Measurements from ENCODE around the gene NOS1AP. TPM values are rescaled to one million over a fixed set of nuclear protein-coding genes. Genes with fewer than 3 reads are reported as not detected.
"Not testable (repeated sequence)": the region's sequence is repeated elsewhere in the genome, so short reads cannot be mapped to it uniquely, and the experiment has no call there.

NOS1AP gene
- total and polyA plus RNA-seq, 2 experiments from 2014 or later = 5.8 to 6.6 TPM

- H3K4me3 ChIP-seq = no peak overlapping the region
- Mint-ChIP-seq H3K27me3 (ENCODE audit: insufficient read depth, low read depth, poor library complexity) (peaks cover 5% of the 10 kb centered on the region), H3K36me3 (ENCODE audit: low read depth) (peaks cover 6% of the 10 kb centered on the region; the same call in 2 of the 3 replicates), H3K4me3 (no peak overlapping the region), H3K27ac (no peak overlapping the region), H3K9me3 (no peaks in the 10 kb centered on the region), H3K4me1 (peaks cover 75% of the 10 kb centered on the region)
- H4K20me1 ChIP-seq (replicated peaks; ENCODE audit: insufficient read depth) = 0 out of 2 replicates have a peak, but pooled peaks cover 3% of the 10 kb centered on the region
- ATAC-seq = no peak
- 0 out of 2 replicates have a peak, but pooled peaks cover 8% of the 10 kb centered on the region for H3K9me2 ChIP-seq (ENCODE audit: insufficient read depth)
- no peaks in the 10 kb centered on the region for H3K36me3 ChIP-seq (ENCODE audit: insufficient read depth)
- DNase-seq (ENCODE audit: low spot score) = no peak
- peaks cover 27% of the 10 kb centered on the region; the same call in 1 of the 2 replicates for H3K79me2 ChIP-seq (replicated peaks; ENCODE audit: insufficient read depth)
- H3K27me3 ChIP-seq (ENCODE audit: insufficient read depth) = no peaks in the 10 kb centered on the region
- peak overlapping the region; percentile 56 for H3K4me2 ChIP-seq
- TF ChIP-seq ZNF462 (CRISPR knock-in tag; IDR thresholded peaks at IDR 0.05) (0 out of 2 replicates have a peak, but pooled peaks have one; percentile 16), JUNB (IDR thresholded peaks at IDR 0.05; ENCODE audit: unreplicated experiment) (no peak)
- H2AFZ ChIP-seq = no peak overlapping the region
- H3K4me1 ChIP-seq (ENCODE audit: insufficient read depth) = peaks cover 65% of the 10 kb centered on the region
- no peak overlapping the region for H3K27ac ChIP-seq (ENCODE audit: low read depth)
- H3F3A ChIP-seq (replicated peaks; ENCODE audit: low read depth) = peaks cover 5% of the 10 kb centered on the region; the same call in 1 of the 2 replicates
Measured at GRCh38 chr1:162172311-162173102, 103.0 kb downstream of the NOS1AP start.

GRCh38 chr1:162173607-162174006, 104.1 kb downstream of the NOS1AP start:
- not testable (repeated sequence) for H3K9me2 ChIP-seq (ENCODE audit: insufficient read depth); ATAC-seq; H3K4me2 ChIP-seq; H3K36me3 ChIP-seq (ENCODE audit: insufficient read depth); H3K27me3 Mint-ChIP-seq (ENCODE audit: insufficient read depth, low read depth, poor library complexity); H3K27me3 ChIP-seq (ENCODE audit: insufficient read depth); H3K4me3 Mint-ChIP-seq; H3K9me3 Mint-ChIP-seq; H3F3A ChIP-seq (replicated peaks; ENCODE audit: low read depth); H3K27ac Mint-ChIP-seq; H3K4me3 ChIP-seq; H2AFZ ChIP-seq; H3K36me3 Mint-ChIP-seq (ENCODE audit: low read depth); DNase-seq (ENCODE audit: low spot score); H4K20me1 ChIP-seq (replicated peaks; ENCODE audit: insufficient read depth); H3K27ac ChIP-seq (ENCODE audit: low read depth)
- H3K4me1 Mint-ChIP-seq = peaks cover 75% of the 10 kb centered on the region
- peaks cover 22% of the 10 kb centered on the region; the same call in 1 of the 2 replicates for H3K79me2 ChIP-seq (replicated peaks; ENCODE audit: insufficient read depth)
- H3K4me1 ChIP-seq (ENCODE audit: insufficient read depth) = peaks cover 71% of the 10 kb centered on the region

- H3K4me2 ChIP-seq; H3K9me2 ChIP-seq (ENCODE audit: insufficient read depth); H3K27me3 ChIP-seq (ENCODE audit: insufficient read depth); H3K4me3 Mint-ChIP-seq; H4K20me1 ChIP-seq (replicated peaks; ENCODE audit: insufficient read depth); H2AFZ ChIP-seq; H3K9me3 Mint-ChIP-seq; H3F3A ChIP-seq (replicated peaks; ENCODE audit: low read depth); H3K36me3 Mint-ChIP-seq (ENCODE audit: low read depth); H3K27ac ChIP-seq (ENCODE audit: low read depth); ATAC-seq; H3K27ac Mint-ChIP-seq; H3K4me3 ChIP-seq; H3K27me3 Mint-ChIP-seq (ENCODE audit: insufficient read depth, low read depth, poor library complexity); DNase-seq (ENCODE audit: low spot score); H3K36me3 ChIP-seq (ENCODE audit: insufficient read depth): not testable (repeated sequence)
- peaks cover 75% of the 10 kb centered on the region for H3K4me1 ChIP-seq (ENCODE audit: insufficient read depth)
- H3K79me2 ChIP-seq (replicated peaks; ENCODE audit: insufficient read depth) = peaks cover 21% of the 10 kb centered on the region; the same call in 1 of the 2 replicates
- H3K4me1 Mint-ChIP-seq = peaks cover 75% of the 10 kb centered on the region
Measured at GRCh38 chr1:162174027-162174426, 104.5 kb downstream of the NOS1AP start.
